SK-N-MC (cell line): Measurements from ENCODE around the gene NTSR1.

Experiments used
- EZH2 ChIP-seq: fragments of 200-600 bp; sonication (generic); IDR thresholded peaks from one replicate; pipeline ENCODE4 v1.6.1; 2017; ENCODE audit warnings: antibody characterized with exemption
- FOXP2 ChIP-seq: optimal IDR thresholded peaks from 2 replicates; pipeline ENCODE3; 2011; ENCODE audit warnings: mild to moderate bottlenecking, moderate library complexity; ENCODE audit not compliant: insufficient read depth; ENCODE audit errors: extremely low read length, control extremely low read depth
- POLR2AphosphoS5 ChIP-seq: IDR thresholded peaks from 2 replicates; pipeline ENCODE4 v1.6.1; 2012; ENCODE audit warnings: mild to moderate bottlenecking, low read depth, low read length, borderline replicate concordance

DNA sequence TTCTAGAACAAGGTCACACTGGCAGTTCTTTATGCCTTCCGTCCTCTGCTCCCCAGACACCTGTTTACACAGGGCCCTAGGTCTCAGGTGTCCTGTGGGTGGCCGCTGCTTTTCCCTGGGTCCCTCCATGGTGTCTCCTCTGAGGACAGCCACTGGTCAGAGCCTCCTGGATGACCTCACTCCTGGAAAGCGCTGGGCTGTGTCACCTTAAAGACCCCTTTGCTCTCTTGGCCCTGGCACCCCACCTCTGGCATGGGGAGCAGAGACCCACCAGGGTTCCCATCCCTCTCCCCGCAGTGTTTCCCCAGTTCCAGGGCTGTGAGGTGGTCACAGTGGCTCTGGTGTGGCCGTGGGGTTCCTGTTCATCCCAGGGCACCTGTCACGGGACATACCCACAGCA is 33.9 kb downstream of the NTSR1 start:
- no peak for TF ChIP-seq POLR2AphosphoS5
- TF ChIP-seq EZH2, result no peak
- no peak for TF ChIP-seq FOXP2
